CD14-positive monocyte (primary cell): Measurements from ENCODE around the gene EGLN3. TPM values are rescaled to one million over a fixed set of nuclear protein-coding genes. Genes with fewer than 3 reads are reported as not detected.

Experiments used
- DNase-seq, 3 donors: peaks; one replicate each; pipeline ENCODE4 v3.0.0-alpha.2; 2011 to 2022
- H2AFZ ChIP-seq: 2 replicates; pipeline ENCODE4 v1.6.0; 2012; ENCODE audit warnings: mild to moderate bottlenecking, low read depth, low read length, inconsistent platforms; ENCODE audit not compliant: insufficient read depth, poor library complexity, severe bottlenecking
- H3K27ac ChIP-seq, 2 donors: 1 replicate in 1 of 2; 2 replicates in 1 of 2; pipeline ENCODE4 v1.5.1; 2012 to 2013; ENCODE audit warnings: low read length in 2 of 2, control low read depth in 1 of 2, inconsistent platforms in 1 of 2, low read depth in 1 of 2, mild to moderate bottlenecking in 1 of 2
- H3K27me3 ChIP-seq, 2 donors: one replicate each; pipeline versions ENCODE4 v1.6.0 to v1.6.1; 2011 to 2013; ENCODE audit warnings: low read length in 2 of 2; ENCODE audit not compliant: control insufficient read depth in 2 of 2, insufficient read depth in 2 of 2
- H3K36me3 ChIP-seq, 2 donors: replicated peaks in 1 of 2; 1 replicate in 1 of 2; 2 replicates in 1 of 2; pipeline versions ENCODE4 v1.5.1 to v1.6.1; 2012 to 2013; ENCODE audit warnings: low read length in 2 of 2, control low read depth in 1 of 2, inconsistent platforms in 1 of 2, mild to moderate bottlenecking in 1 of 2; ENCODE audit not compliant: insufficient read depth in 2 of 2, control insufficient read depth in 1 of 2
- H3K4me1 ChIP-seq, 2 donors: 1 replicate in 1 of 2; 2 replicates in 1 of 2; pipeline versions ENCODE4 v1.5.1 to v1.6.1; 2012 to 2013; ENCODE audit warnings: low read length in 2 of 2, control low read depth in 1 of 2, inconsistent platforms in 1 of 2, mild to moderate bottlenecking in 1 of 2, moderate library complexity in 1 of 2; ENCODE audit not compliant: insufficient read depth in 2 of 2, control insufficient read depth in 1 of 2
- H3K4me2 ChIP-seq: replicated peaks from 2 replicates; pipeline ENCODE3; 2012; ENCODE audit warnings: low read length, moderate library complexity, mild to moderate bottlenecking; ENCODE audit not compliant: poor library complexity, severe bottlenecking; ENCODE audit errors: extremely low read depth
- H3K4me3 ChIP-seq, 3 experiments: fragments of 200-600 bp in 1 of 3; sonication (generic) in 1 of 3; replicated peaks in 1 of 3; 1 replicate in 2 of 3; 2 replicates in 1 of 3; pipeline ENCODE4 v1.5.1; 2011 to 2013; ENCODE audit warnings: low read length in 3 of 3, mild to moderate bottlenecking in 3 of 3, control low read depth in 2 of 3, low read depth in 2 of 3, inconsistent platforms in 1 of 3, moderate library complexity in 1 of 3
- H3K79me2 ChIP-seq: 2 replicates; pipeline ENCODE4 v1.6.0; 2012; ENCODE audit warnings: mild to moderate bottlenecking, control low read depth, inconsistent platforms, low read length, moderate library complexity; ENCODE audit not compliant: insufficient read depth
- H3K9ac ChIP-seq: 2 replicates; pipeline ENCODE4 v1.6.0; 2017; ENCODE audit warnings: low read length, mild to moderate bottlenecking; ENCODE audit not compliant: insufficient read depth, poor library complexity, severe bottlenecking
- H3K9me3 ChIP-seq, 2 donors: replicated peaks in 1 of 2; 1 replicate in 1 of 2; 2 replicates in 1 of 2; pipeline versions ENCODE4 v1.5.1 to v1.6.1; 2012 to 2013; ENCODE audit warnings: low read length in 2 of 2, control low read depth in 1 of 2; ENCODE audit not compliant: control insufficient read depth in 1 of 2, insufficient read depth in 1 of 2
- H4K20me1 ChIP-seq: 2 replicates; pipeline ENCODE4 v1.6.0; 2012; ENCODE audit warnings: mild to moderate bottlenecking, low read length, control low read depth, moderate library complexity; ENCODE audit not compliant: insufficient read depth
- H3K27ac Mint-ChIP-seq, 7 donors: one replicate each; pipeline ENCODE4 v1.8.0; 2020; ENCODE audit warnings: mild to moderate bottlenecking in 7 of 7, mixed read lengths in 7 of 7, moderate library complexity in 6 of 7, inconsistent platforms in 2 of 7
- H3K27me3 Mint-ChIP-seq, 3 donors: one replicate each; pipeline ENCODE4 v1.8.0; 2021 to 2022; ENCODE audit warnings: low read depth in 3 of 3, mild to moderate bottlenecking in 3 of 3, mixed read lengths in 3 of 3, moderate library complexity in 3 of 3, inconsistent platforms in 1 of 3
- H3K36me3 Mint-ChIP-seq, 2 donors: one replicate each; pipeline ENCODE4 v1.8.0; 2020; ENCODE audit warnings: mixed read lengths in 2 of 2, inconsistent platforms in 1 of 2, mild to moderate bottlenecking in 1 of 2
- H3K4me1 Mint-ChIP-seq: one replicate; pipeline ENCODE4 v1.8.0; 2020; ENCODE audit warnings: mild to moderate bottlenecking, mixed read lengths
- H3K4me3 Mint-ChIP-seq, 2 donors: one replicate each; pipeline ENCODE4 v1.8.0; 2020; ENCODE audit warnings: mild to moderate bottlenecking in 2 of 2, mixed read lengths in 2 of 2, moderate library complexity in 1 of 2
- H3K9me3 Mint-ChIP-seq, 7 donors: one replicate each; pipeline ENCODE4 v1.8.0; 2020 to 2022; ENCODE audit warnings: mixed read lengths in 7 of 7, mild to moderate bottlenecking in 6 of 7, moderate library complexity in 6 of 7, inconsistent platforms in 2 of 7
- WGBS: methylation state at CpG from one replicate; pipeline ENCODE4 v1.1.5; 2013; ENCODE audit warnings: missing lambda C conversion rate; ENCODE audit not compliant: insufficient coverage; 5-methylcytosine and 5-hydroxymethylcytosine counted together
- intact Hi-C, 2 donors: fragments of 100-400 bp; cut with micrococcal nuclease; formaldehyde crosslinking; loops; one replicate each; pipeline versions ENCODE4 v1.15.0 to v1.15.1; 2023
- polyA plus RNA-seq, 3 donors: library from polyadenylated mRNA; depleted of rRNA in 1 of 3; unstranded in 2 of 3; stranded (reverse) in 1 of 3; fragments of 300-500 nt in 2 of 3; fragments of >200 nt in 1 of 3; fragmentation: Illumina TruSeq in 2 of 3; gene quantifications; 1 replicate in 2 of 3; 2 replicates in 1 of 3; pipeline ENCODE4 v1.2.3, GENCODE V29; 2012 to 2021
- TF ChIP-seq, protein P1 (sequence below): fragments of 200-600 bp; IDR thresholded peaks from one replicate; pipeline ENCODE4 v1.8.0; 2022; ENCODE audit warnings: antibody characterized with exemption, mild to moderate bottlenecking

EGLN3 gene
- polyA plus RNA-seq, 3 donors, result 0.03 to 0.06 TPM; not detected in 1

DNA sequence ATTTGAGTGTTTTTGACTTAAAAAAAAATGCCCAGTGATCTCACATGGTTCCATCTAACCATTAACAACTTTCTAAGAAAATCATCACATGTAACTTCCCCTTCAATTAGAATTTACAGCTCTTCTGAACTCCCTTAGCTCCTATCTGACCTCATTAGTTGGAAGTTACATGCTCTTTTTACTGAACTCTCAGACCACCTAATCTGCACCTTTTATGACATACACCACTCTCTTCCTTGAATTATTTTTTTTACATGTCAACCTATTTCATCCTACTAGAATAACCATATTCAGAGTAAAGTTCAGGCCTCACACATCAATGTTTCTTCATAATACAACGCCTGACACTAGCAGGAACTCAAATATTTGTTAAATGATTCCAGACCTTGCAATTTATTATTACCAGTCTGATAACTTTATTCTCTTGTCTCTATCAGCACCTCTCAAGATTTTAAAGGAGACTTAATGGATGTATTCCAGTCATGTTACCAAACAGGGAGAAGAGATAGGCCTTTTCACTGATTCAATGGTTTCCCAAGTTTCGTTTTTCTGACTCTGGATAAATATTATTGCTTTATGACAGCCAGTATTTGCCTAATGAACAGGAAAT, 21.0 kb downstream of the EGLN3 start:
- Mint-ChIP-seq H3K27me3 (peaks cover 1 to 4% (median 2%) of the 10 kb centered on the region in 3 donors), H3K9me3 (peaks cover 0 to 4% (median 0%) of the 10 kb centered on the region in 7 donors), H3K4me3 (no peak overlapping the region), H3K27ac (no peak overlapping the region), H3K4me1 (no peaks in the 10 kb centered on the region), H3K36me3 (no peaks in the 10 kb centered on the region)
- no peak overlapping the region for H3K27ac ChIP-seq
- TF ChIP-seq, protein P1, sequence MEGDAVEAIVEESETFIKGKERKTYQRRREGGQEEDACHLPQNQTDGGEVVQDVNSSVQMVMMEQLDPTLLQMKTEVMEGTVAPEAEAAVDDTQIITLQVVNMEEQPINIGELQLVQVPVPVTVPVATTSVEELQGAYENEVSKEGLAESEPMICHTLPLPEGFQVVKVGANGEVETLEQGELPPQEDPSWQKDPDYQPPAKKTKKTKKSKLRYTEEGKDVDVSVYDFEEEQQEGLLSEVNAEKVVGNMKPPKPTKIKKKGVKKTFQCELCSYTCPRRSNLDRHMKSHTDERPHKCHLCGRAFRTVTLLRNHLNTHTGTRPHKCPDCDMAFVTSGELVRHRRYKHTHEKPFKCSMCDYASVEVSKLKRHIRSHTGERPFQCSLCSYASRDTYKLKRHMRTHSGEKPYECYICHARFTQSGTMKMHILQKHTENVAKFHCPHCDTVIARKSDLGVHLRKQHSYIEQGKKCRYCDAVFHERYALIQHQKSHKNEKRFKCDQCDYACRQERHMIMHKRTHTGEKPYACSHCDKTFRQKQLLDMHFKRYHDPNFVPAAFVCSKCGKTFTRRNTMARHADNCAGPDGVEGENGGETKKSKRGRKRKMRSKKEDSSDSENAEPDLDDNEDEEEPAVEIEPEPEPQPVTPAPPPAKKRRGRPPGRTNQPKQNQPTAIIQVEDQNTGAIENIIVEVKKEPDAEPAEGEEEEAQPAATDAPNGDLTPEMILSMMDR, result no peak
- no peak overlapping the region for H3K4me3 ChIP-seq
- H3K9ac ChIP-seq, result no peak overlapping the region
- H3K4me2 ChIP-seq, result no peak overlapping the region
- no peak overlapping the region for H2AFZ ChIP-seq
- intact Hi-C loops, result no loop called here
- no peak for DNase-seq
- H3K27me3 ChIP-seq, result no peaks in the 10 kb centered on the region
- no peaks in the 10 kb centered on the region for H4K20me1 ChIP-seq
- no peaks in the 10 kb centered on the region for H3K9me3 ChIP-seq
- H3K36me3 ChIP-seq, result no peaks in the 10 kb centered on the region
- H3K4me1 ChIP-seq, result no peaks in the 10 kb centered on the region
- no peaks in the 10 kb centered on the region for H3K79me2 ChIP-seq
- WGBS, result 86% methylated on average over 1 of the region's 2 CpGs

DNA sequence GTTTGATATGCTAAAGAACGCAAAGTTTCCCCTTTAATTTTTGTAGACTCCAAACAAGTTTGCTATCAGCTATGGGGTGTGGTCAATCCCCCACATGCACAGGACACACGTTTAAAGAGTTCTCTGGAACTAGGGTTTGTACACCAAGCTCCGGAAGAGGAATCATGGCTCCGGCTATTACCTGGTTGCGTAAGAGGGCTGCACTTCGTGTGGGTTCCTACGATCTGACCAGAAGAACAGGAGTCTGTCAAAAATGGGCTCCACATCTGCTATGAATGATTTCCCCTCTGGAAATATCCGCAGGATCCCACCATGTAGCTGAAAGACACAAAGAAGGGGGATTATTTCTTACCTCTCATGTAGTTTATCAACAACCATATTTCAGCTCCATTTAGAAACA, 22.0 kb downstream of the EGLN3 start:
- Histone ChIP-seq H3K4me1 (no peaks in the 10 kb centered on the region), H3K9me3 (no peaks in the 10 kb centered on the region), H3K4me2 (no peak overlapping the region), H3K27me3 (no peaks in the 10 kb centered on the region), H2AFZ (no peak overlapping the region), H3K27ac (no peak overlapping the region), H3K36me3 (no peaks in the 10 kb centered on the region), H3K4me3 (no peak overlapping the region), H3K9ac (no peak overlapping the region), H3K79me2 (no peaks in the 10 kb centered on the region), H4K20me1 (no peaks in the 10 kb centered on the region)
- H3K27me3 Mint-ChIP-seq, result peaks cover 1 to 4% (median 2%) of the 10 kb centered on the region in 3 donors
- no peak overlapping the region for H3K4me3 Mint-ChIP-seq
- no peaks in the 10 kb centered on the region for H3K4me1 Mint-ChIP-seq
- peaks cover 0 to 4% (median 0%) of the 10 kb centered on the region in 7 donors for H3K9me3 Mint-ChIP-seq
- intact Hi-C loops, result no loop called here
- H3K27ac Mint-ChIP-seq, result no peak overlapping the region
- no peaks in the 10 kb centered on the region for H3K36me3 Mint-ChIP-seq
- TF ChIP-seq, protein P1, result no peak
- no peak for DNase-seq
- WGBS, result 69% methylated on average over 6 of the region's 8 CpGs
